ENCODE data around the gene MSMB.
A peak's percentile ranks its signal among the peaks of the same experiment; 100 is the strongest.
"Not testable (repeated sequence)": the region's sequence is repeated elsewhere in the genome, so short reads cannot be mapped to it uniquely, and the experiment has no call there.

MSMB gene

DNA sequence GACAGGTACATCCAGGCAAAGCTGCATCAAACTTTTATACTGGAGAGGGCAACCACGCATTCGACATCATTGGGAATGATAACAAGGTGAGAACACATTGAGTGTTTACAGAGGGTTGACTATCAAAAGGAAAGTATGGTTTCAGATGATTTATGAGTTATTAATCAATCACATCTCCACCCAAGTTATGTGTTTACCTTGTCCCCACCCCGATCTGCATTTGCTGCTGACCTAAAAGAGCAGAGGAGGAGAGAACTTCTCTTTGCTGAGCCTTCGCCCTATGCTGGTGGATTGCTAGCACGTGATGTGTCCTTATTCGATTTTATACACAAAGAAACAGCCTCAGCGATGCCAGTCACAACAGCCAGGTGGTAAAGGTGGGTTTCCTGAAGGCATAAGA, at the start of gene MSMB:
Gene MSMB, minus strand, starts transcription at position 9 of the 400 bp plus-strand sequence. CDS start 32 bp downstream, outside the sequence.
- DNase-seq (ENCODE audit: low spot score), result no peak

DNA sequence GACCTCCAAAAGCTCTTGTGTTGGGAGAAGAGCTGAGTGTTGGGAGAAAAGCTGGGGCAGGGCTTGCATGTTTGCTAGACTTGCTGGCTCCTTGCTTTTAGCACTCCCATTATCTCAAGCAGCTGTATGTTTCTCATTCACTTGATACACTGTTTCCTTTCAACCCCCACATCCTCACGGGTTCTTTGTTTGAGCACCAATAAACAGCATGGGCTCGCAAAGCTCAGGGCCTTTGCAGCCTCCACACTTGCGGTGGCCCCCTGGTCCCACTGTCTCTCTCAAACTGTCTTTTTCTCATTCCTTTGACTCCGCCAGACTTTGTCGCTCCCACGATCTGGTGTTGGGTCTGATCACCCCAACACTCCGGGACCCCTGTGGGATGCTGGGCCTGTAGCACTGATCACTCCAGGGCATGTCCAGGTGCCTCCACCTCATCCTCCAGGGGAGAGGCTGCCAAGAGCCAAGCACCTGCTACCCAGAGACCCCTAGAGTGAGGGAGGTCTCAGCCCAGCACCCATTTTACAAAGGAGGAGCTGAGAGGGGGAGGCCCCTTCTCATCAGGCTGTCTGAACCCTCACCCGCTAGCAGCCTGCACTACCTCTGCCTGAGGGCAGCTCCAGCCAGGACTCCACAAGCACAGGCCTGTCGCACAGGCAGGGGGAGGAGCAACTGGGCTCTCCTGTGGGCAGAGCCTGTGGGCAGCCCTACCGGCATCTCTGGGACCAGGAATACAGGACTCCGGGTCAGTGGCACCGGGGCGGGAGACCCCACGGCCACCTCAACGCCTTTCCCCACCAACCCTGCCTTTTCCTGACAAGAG, 49.1 kb upstream of the MSMB start:
- DNase-seq (ENCODE audit: low spot score), result no peak

- no peak for DNase-seq (ENCODE audit: low spot score)
Observed at GRCh38 chr10:46094197-46094500, 48.1 kb upstream of the MSMB start.

DNA sequence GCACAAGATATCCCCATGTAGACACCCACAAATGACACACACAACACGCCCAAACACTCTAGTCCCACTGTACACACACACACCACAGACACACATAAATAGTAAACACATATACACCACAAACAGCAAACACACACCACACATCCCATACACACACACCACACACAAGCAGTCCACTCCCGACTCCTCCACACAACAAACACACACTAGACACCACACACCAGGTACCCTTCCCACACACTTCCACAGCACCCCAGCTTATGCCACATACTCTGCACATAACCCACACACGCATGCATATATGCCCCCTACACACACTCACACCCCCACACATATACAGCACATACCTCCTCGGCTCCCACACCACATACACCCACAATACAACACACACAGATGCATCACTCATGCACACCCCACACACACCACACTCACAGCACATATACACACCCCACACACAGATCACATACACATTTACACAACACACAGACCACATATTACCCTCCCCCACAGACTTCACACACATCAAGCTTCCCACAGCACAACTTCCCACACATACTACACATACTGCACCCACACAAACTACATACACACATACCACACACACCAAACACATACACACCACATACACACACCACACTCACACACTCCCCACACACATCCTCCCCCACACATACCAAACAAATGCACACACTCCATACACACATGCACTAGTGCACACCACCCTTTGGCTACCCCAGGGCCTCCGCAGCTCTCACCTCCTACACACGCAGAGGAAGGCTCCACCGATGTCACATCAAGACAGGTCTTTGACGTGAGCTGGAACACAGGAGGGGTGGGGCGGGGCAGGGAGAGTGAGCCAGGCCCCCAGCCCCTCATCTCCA, 47.5 kb upstream of the MSMB start:
- peak; percentile 14 for DNase-seq (ENCODE audit: low spot score)

DNA sequence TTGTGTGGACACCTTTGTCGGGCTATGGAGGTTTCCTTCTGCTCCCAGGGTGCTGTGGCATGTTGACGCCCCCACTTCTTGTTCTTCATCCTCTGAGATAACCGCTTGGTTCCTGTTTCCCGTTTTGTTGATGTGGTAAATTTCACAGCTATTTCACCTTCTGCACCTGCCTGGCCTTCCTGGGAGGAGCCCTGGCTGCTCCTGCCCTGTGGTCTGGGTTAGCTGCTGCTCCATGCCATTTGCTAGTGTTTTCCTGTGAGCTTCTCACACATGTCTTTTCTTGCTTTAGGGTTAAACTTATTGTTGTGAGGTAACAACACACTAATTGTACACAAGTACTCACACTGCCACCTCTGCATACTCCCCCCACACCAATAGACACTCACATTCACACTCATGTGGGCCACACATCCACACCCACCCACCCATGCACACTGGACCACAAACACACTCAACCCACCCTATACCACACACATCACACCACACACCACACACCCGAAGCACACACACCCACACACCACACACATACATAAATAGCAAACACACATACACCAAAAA, 46.5 kb upstream of the MSMB start:
- peak; percentile 49 for DNase-seq (ENCODE audit: low spot score)

DNA sequence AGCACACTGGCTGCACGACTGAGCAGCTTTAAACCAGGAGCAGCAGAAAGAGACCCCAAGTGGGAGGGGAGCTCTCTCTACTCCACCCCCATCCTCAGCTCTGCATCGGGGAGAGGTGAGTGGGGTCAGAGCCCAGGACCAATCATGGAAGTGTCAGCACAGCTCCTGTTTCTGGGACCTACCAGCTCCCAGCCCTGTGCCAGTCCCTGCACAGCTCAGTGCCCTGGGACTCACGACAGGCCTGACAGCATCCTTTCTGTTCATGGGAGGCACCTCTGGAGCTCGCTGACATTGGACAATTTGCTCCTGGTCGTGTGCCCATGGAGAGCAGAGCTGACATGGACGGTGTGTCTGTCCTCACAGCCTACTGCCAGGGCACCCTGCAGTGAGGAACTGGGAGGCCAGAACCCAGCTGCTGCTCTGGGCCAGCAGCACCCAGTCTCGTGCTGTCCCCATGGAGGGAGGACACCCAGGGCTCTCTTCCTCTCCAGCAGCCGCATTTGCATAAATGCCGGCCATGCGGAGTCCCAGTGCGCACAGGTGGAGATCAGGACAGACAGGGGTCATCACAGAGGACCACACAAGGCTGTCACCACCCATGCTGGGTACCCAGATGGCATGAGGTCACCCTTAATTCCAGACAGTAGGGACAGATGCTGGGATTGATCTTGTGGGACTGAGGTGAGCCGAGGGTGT, 45.9 kb upstream of the MSMB start:
- DNase-seq (ENCODE audit: low spot score), result no peak

GRCh38 chr10:46091080-46091827, 45.2 kb upstream of the MSMB start:
- peak; percentile 42 for DNase-seq (ENCODE audit: low spot score)

DNA sequence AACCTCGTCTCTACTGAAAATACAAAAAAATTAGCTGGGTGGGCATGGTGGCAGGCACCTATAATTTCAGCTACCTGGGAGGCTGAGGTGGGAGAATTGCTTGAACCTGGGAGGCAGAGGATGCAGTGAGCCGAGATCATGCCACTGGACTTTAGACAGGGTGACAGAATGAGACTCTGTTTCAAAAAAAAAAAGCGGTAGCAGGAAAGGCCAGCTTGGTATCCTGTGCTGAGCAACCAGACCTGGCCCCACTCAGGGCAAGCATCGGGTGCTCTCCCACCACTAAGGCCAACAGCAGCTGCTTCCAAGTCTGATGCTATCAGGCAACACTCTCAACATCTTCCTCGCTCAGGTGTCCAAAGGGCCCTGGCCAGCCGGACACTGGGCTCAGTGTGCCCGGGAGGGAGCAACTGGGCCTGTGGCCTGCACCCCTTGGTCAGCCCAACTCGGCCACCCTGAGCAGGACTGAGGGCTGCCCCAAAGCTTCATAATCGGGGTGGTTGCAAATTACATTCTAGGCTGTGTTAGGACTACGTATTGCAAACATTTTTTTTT, 44.3 kb upstream of the MSMB start:
- DNase-seq (ENCODE audit: low spot score), result no peak

DNA sequence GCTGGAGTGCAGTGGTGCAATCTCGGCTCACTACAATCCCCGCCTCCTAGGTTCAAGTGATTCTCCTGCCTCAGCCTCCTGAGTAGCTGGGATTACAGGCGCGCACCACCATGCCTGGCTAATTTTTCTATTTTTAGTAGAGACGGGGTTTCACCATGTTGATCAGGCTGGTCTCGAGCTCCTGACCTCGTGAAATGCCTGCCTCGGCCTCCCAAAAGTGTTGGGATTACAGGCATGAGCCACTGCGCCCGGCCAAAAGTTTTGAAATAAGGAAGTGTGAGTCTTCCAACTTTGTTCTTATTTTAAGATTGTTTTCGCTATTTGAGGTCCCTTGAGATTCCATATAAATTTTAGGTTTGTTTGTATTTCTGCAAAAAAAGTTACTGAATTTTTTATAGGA, 41.3 kb upstream of the MSMB start:
- not testable (repeated sequence) for DNase-seq (ENCODE audit: low spot score)

GRCh38 chr10:46084321-46085165, 38.5 kb upstream of the MSMB start:
- DNase-seq (ENCODE audit: low spot score), result no peak

DNA sequence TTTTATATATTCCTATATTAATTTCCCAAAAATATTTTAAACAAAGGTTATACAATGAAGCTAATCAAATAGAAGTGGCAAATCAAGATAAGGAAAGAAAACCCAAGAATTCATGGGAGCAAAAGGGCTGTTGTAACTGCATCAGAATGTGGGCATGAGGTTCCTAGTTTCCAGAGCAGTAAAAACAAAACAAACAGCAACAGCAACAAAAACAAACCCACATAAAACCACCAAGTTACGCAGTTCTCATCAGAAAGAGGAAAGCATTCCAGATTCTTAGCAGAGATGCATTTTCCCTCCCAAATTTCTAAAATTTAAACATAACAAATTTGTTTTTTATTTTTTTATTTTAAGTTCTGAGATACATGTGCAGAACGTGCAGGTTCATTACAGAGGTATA, 34.8 kb upstream of the MSMB start:
- no peak for DNase-seq (ENCODE audit: low spot score)

DNA sequence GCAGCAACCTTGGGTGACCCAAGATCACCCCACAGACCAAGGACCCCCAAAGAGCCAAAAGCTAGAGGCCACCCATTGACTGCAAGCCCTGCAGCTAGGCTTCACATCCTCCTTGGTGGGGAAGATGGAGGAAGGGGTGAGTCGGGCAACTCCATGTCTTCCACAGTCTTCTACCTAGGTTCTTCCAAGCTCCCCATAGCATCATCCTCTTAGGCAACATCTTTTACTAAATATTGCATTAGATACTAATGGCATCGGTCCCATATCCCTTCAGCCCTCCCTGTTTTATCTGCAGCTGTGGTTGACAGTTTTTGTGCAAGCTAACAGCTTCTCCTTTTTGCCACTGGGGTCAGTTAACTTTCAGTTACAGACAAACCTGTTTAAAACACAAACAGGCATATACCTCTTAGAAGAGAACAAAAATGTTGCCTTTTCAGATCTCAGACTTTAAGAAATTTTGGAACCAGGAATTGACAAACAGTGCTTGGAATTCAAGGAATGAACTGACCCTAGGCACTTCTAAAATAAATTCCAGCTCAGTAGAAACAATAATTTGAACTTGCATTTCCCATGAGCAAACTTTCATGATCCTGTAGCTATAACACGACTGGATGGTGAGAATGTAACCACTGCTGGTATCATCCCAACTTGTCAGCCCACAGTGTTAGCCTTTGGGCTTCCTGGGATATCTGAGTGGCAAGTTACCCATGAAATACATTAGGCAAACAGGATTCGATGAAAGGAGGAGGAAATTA, 33.9 kb upstream of the MSMB start:
- no peak for DNase-seq (ENCODE audit: low spot score)

GRCh38 chr10:46077731-46078413, 31.8 kb upstream of the MSMB start:
- DNase-seq (ENCODE audit: low spot score), result no peak

DNA sequence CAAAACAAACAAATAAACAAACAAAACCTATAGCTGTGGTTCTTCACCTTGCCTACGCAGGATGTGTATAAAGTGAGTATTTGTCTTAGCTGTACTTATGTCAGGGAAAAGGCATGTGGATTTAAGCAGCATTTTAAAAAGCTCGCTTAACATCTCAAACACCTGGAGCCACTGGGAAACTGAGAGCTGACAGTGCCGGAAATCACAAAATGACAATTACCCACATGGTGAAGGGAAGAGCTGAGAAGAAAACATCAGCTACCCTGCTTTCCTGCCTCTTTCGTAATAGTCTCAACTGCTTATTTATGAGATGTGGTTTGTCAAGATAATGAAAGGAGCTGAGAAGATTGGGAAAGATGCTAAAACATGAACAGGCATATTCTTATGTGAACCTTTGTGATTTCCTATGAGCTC, 31.1 kb upstream of the MSMB start:
- DNase-seq (ENCODE audit: low spot score), result no peak

DNA sequence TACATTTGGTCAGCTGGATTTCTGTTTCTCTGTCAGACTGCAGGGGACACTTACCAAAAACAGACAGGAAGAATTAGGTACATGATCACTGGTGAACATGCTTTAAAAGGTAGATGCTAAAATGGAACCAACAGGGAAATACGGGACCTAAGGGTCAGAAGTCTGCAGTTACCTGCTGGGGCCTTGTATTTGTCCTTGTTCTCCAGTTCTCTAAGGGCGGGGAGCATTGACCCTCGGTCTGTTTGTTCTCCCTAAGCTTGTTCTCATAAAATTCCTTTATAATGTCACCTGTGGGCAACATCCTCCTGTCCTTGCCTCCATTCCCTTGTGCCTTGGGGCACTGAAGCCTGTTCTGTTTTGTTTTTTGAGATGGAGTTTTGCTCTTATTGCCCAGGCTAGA, 29.8 kb upstream of the MSMB start:
- no peak for DNase-seq (ENCODE audit: low spot score)

DNA sequence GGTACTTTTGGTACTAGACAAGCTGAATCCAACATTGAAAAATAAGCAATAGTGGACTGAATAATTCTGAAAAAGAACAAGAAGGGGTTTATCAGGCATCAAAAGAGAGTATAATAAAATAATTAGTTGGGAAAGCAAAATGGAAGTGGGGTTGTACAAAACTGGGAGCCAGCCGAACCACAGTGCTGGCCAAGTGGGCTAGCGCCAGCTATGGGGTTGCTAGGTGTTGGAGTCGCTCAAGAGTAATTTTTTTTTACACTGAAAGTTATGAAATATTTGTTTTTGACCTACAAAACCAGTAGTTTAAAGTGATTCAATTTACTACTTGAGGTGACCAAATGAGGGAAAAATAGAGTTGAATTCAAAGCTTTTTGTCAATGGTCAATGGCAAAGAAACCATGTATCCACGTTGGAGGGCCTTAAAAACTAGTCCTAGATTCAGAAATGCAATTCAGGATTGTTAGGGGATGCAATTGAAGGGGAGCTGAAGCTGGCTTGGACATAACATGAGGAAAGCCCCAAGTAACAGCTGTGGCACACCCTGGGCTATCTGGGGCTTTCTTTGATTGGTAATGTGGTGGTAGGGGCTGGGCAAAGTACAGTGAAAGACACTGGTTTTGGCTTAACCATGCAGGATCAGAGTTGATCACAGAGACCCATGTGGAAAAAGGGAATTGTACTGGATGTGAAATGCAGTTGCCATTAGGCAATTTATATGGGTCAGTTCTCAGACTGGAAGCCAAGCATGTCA, 28.3 kb upstream of the MSMB start:
- DNase-seq (ENCODE audit: low spot score), result no peak

GRCh38 chr10:46073564-46073963, 27.5 kb upstream of the MSMB start:
- no peak for DNase-seq (ENCODE audit: low spot score)

DNA sequence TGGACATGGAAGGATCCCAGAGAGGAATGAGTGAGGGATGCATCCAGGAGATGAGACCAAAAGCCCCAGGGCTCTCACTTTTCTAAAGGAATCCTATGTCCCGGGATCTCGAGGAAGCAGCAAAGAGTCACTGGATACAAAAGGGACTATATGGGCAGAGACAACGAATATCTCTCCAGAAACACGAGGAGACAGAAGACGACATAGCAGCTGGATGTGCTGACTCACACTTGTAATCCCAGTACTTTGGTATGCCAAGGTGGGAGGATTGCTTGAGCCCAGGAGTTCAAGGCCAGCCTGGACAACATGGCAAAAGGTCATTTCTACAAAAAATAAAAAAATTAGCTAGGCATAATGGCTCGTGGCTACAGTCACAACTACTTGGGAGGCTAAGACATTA, 24.7 kb upstream of the MSMB start:
- no peak for DNase-seq (ENCODE audit: low spot score)
